H9 (cell line): ENCODE results near the gene NBEA. TPM values are rescaled to one million over a fixed set of nuclear protein-coding genes. Genes with fewer than 3 reads are reported as not detected.

ENCODE experiments used
- DNase-seq: peaks from one replicate; pipeline ENCODE4 v3.0.0-alpha.2; 2017
- H2AFZ ChIP-seq: one replicate; pipeline ENCODE4 v1.6.1; 2013; ENCODE audit warnings: mild to moderate bottlenecking, low read length, control low read depth, moderate library complexity
- H2AK5ac ChIP-seq: 2 replicates; pipeline ENCODE4 v1.6.1; 2013; ENCODE audit warnings: low read length, control low read depth, mixed read lengths; ENCODE audit not compliant: insufficient read length
- H2BK120ac ChIP-seq: one replicate; pipeline ENCODE4 v1.6.1; 2013; ENCODE audit warnings: low read depth, mild to moderate bottlenecking, low read length, control low read depth, inconsistent platforms; ENCODE audit not compliant: poor library complexity, severe bottlenecking
- H2BK12ac ChIP-seq: 2 replicates; pipeline ENCODE4 v1.6.1; 2013; ENCODE audit warnings: low read length, control low read depth, mixed read lengths, low read depth; ENCODE audit not compliant: insufficient read length
- H2BK15ac ChIP-seq: 2 replicates; pipeline ENCODE4 v1.6.1; 2013; ENCODE audit warnings: low read depth, low read length, control low read depth
- H2BK20ac ChIP-seq: one replicate; pipeline ENCODE4 v1.6.1; 2013; ENCODE audit warnings: low read depth, mild to moderate bottlenecking, low read length, control low read depth, inconsistent platforms; ENCODE audit not compliant: poor library complexity, severe bottlenecking
- H2BK5ac ChIP-seq: 2 replicates; pipeline ENCODE4 v1.6.1; 2013; ENCODE audit warnings: low read length, control low read depth, mixed read lengths; ENCODE audit not compliant: insufficient read length
- H3K14ac ChIP-seq: 2 replicates; pipeline ENCODE4 v1.6.1; 2013; ENCODE audit warnings: low read length, control low read depth; ENCODE audit not compliant: insufficient read depth
- H3K18ac ChIP-seq: 2 replicates; pipeline ENCODE4 v1.6.1; 2013; ENCODE audit warnings: low read depth, mild to moderate bottlenecking, mixed read lengths, low read length, control low read depth; ENCODE audit not compliant: insufficient read length
- H3K23ac ChIP-seq: 2 replicates; pipeline ENCODE4 v1.6.1; 2013; ENCODE audit warnings: low read length, control low read depth, mixed read lengths, low read depth; ENCODE audit not compliant: insufficient read length
- H3K23me2 ChIP-seq: 2 replicates; pipeline ENCODE4 v1.6.1; 2013; ENCODE audit warnings: low read depth, mild to moderate bottlenecking, mixed read lengths, low read length, control low read depth; ENCODE audit not compliant: insufficient read length, poor library complexity, severe bottlenecking
- H3K27ac ChIP-seq: 2 replicates; pipeline ENCODE4 v1.5.1; 2013; ENCODE audit warnings: low read length, control low read depth, mixed read lengths, low read depth; ENCODE audit not compliant: insufficient read length
- H3K27me3 ChIP-seq: 2 replicates; pipeline ENCODE4 v1.6.1; 2013; ENCODE audit warnings: low read length, control low read depth, inconsistent platforms; ENCODE audit not compliant: insufficient read depth
- H3K4ac ChIP-seq: 2 replicates; pipeline ENCODE4 v1.6.1; 2013; ENCODE audit warnings: low read depth, mild to moderate bottlenecking, control low read depth, inconsistent platforms, low read length, moderate library complexity
- H3K4me1 ChIP-seq: 2 replicates; pipeline ENCODE4 v1.6.1; 2013; ENCODE audit warnings: low read length, control low read depth, inconsistent platforms; ENCODE audit not compliant: insufficient read depth
- H3K4me2 ChIP-seq: 2 replicates; pipeline ENCODE4 v1.6.1; 2013; ENCODE audit warnings: low read length, control low read depth, mixed read lengths; ENCODE audit not compliant: insufficient read length, insufficient read depth
- H3K56ac ChIP-seq: 2 replicates; pipeline ENCODE4 v1.6.1; 2013; ENCODE audit warnings: low read depth, mild to moderate bottlenecking, mixed read lengths, low read length, control low read depth; ENCODE audit not compliant: insufficient read length
- H3K79me1 ChIP-seq: 2 replicates; pipeline ENCODE4 v1.6.1; 2013; ENCODE audit warnings: low read depth, mild to moderate bottlenecking, moderate library complexity, low read length, control low read depth, inconsistent platforms; ENCODE audit not compliant: insufficient read depth, poor library complexity, severe bottlenecking
- H3K79me2 ChIP-seq: 2 replicates; pipeline ENCODE4 v1.6.1; 2013; ENCODE audit warnings: low read length, control low read depth, inconsistent platforms; ENCODE audit not compliant: insufficient read depth
- H3K9ac ChIP-seq: 2 replicates; pipeline ENCODE4 v1.6.1; 2013; ENCODE audit warnings: low read length, control low read depth, mixed read lengths; ENCODE audit not compliant: insufficient read length; ENCODE audit errors: extremely low read depth
- H3K9me3 ChIP-seq: one replicate; pipeline ENCODE4 v1.6.1; 2013; ENCODE audit warnings: low read depth, low read length, inconsistent platforms; ENCODE audit not compliant: control insufficient read depth
- H3T11ph ChIP-seq: one replicate; pipeline ENCODE4 v1.6.1; 2013; ENCODE audit warnings: mild to moderate bottlenecking, low read length, control low read depth, inconsistent platforms
- H4K20me1 ChIP-seq: one replicate; pipeline ENCODE4 v1.6.1; 2013; ENCODE audit not compliant: control insufficient read depth, insufficient read length, insufficient read depth
- H4K5ac ChIP-seq: 2 replicates; pipeline ENCODE4 v1.6.1; 2013; ENCODE audit warnings: low read depth, mild to moderate bottlenecking, mixed read lengths, low read length, control low read depth; ENCODE audit not compliant: insufficient read length
- H4K8ac ChIP-seq: replicated peaks from 2 replicates; pipeline ENCODE4 v1.6.1; 2013; ENCODE audit warnings: low read length, control low read depth, mixed read lengths, low read depth; ENCODE audit not compliant: insufficient read length
- H4K91ac ChIP-seq: 2 replicates; pipeline ENCODE4 v1.6.1; 2013; ENCODE audit warnings: low read depth, mild to moderate bottlenecking, moderate library complexity, mixed read lengths, low read length, control low read depth; ENCODE audit not compliant: insufficient read length
- H3K27ac Mint-ChIP-seq, 3 experiments: 2 replicates in 2 of 3; 3 replicates in 1 of 3; pipeline ENCODE4 v1.8.0; 2020 to 2021; ENCODE audit warnings: mixed read lengths in 3 of 3, mild to moderate bottlenecking in 1 of 3, moderate library complexity in 1 of 3
- H3K27me3 Mint-ChIP-seq: 2 replicates; pipeline ENCODE4 v1.8.0; 2021; ENCODE audit warnings: low read depth, mild to moderate bottlenecking, moderate library complexity, mixed read lengths
- H3K36me3 Mint-ChIP-seq, 3 experiments: 2 replicates in 2 of 3; 3 replicates in 1 of 3; pipeline ENCODE4 v1.8.0; 2020 to 2021; ENCODE audit warnings: low read depth in 3 of 3, mixed read lengths in 3 of 3; ENCODE audit not compliant: insufficient read depth in 1 of 3
- H3K4me1 Mint-ChIP-seq, 2 experiments: 2 replicates each; pipeline ENCODE4 v1.8.0; 2020; ENCODE audit warnings: mixed read lengths in 2 of 2
- H3K4me3 Mint-ChIP-seq, 2 experiments: 2 replicates in 1 of 2; 3 replicates in 1 of 2; pipeline ENCODE4 v1.8.0; 2020 to 2021; ENCODE audit warnings: mild to moderate bottlenecking in 2 of 2, mixed read lengths in 2 of 2, moderate library complexity in 1 of 2
- H3K9me3 Mint-ChIP-seq, 2 experiments: 2 replicates in 1 of 2; 3 replicates in 1 of 2; pipeline ENCODE4 v1.8.0; 2020; ENCODE audit warnings: mild to moderate bottlenecking in 2 of 2, mixed read lengths in 2 of 2, moderate library complexity in 1 of 2
- WGBS: extraction: QIAGEN DNeasy Blood & Tissue Kit; methylation state at CpG from one replicate; pipeline ENCODE4 v1.1.7; 2013; ENCODE audit warnings: missing lambda C conversion rate, low lambda C conversion rate, mixed read lengths; ENCODE audit not compliant: insufficient read length; ENCODE audit errors: extremely low coverage; 5-methylcytosine and 5-hydroxymethylcytosine counted together
- total RNA-seq: library from RNA; stranded (reverse); gene quantifications from 2 replicates; pipeline ENCODE4 v1.2.1, GENCODE V29; 2021
- TF ChIP-seq, protein P1 (sequence below): fragments of 200-600 bp; sonication (generic); conservative IDR thresholded peaks from 3 replicates; pipeline ENCODE4 v1.8.0; 2021; ENCODE audit warnings: antibody characterized with exemption, mild to moderate bottlenecking

The NBEA gene
- total RNA-seq, 1 experiment from 2014 or later = 17.3 TPM

DNA sequence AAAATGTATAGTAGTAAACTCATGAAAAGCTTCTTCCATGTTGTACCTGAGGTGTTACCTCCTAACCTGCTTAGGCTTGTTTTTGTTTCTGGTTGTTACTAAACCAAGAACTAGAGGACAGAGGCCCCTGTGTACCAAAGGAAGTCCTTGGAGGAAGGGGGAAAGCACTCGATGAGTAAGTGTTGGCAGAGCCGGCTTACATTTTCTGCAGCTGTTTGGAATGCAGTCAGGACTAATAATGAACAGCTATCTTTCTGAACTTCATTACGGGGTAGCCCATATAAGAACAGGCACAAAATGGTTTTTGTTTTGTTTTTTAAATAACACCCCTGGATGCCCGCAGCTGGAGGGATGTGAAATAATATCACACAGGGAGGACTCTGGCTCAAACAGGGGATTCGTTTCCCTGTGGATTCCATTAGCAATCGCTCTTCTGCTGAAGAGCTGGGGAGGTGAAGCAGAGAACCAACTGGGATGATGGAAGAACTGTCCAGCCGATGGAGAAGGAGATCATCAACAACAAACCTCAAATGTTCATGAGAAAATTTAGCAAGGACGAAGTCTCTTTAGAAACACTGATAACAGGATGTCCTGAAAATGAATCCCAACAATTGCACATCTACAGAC, 748.6 kb downstream of the NBEA start:
- Histone ChIP-seq H3K4ac (no peak overlapping the region), H3K4me1 (no peaks in the 10 kb centered on the region), H3K4me2 (no peak overlapping the region), H3K79me1 (no peaks in the 10 kb centered on the region), H3K27me3 (no peaks in the 10 kb centered on the region), H3K9me3 (no peaks in the 10 kb centered on the region), H3K27ac (no peak overlapping the region), H3K79me2 (no peaks in the 10 kb centered on the region), H4K8ac (no peak overlapping the region), H4K20me1 (no peaks in the 10 kb centered on the region), H3K14ac (no peak overlapping the region), H3T11ph (no peak overlapping the region), H3K23ac (no peak overlapping the region), H3K18ac (no peak overlapping the region), H4K91ac (no peak overlapping the region), H3K56ac (no peak overlapping the region), H2BK5ac (no peak overlapping the region), H3K23me2 (no peaks in the 10 kb centered on the region), H2BK12ac (no peak overlapping the region), H4K5ac (no peak overlapping the region), H2AK5ac (no peak overlapping the region), H2BK15ac (no peak overlapping the region), H3K9ac (no peak overlapping the region), H2AFZ (no peak overlapping the region), H2BK120ac (no peak overlapping the region), H2BK20ac (no peak overlapping the region)
- TF ChIP-seq, protein P1, sequence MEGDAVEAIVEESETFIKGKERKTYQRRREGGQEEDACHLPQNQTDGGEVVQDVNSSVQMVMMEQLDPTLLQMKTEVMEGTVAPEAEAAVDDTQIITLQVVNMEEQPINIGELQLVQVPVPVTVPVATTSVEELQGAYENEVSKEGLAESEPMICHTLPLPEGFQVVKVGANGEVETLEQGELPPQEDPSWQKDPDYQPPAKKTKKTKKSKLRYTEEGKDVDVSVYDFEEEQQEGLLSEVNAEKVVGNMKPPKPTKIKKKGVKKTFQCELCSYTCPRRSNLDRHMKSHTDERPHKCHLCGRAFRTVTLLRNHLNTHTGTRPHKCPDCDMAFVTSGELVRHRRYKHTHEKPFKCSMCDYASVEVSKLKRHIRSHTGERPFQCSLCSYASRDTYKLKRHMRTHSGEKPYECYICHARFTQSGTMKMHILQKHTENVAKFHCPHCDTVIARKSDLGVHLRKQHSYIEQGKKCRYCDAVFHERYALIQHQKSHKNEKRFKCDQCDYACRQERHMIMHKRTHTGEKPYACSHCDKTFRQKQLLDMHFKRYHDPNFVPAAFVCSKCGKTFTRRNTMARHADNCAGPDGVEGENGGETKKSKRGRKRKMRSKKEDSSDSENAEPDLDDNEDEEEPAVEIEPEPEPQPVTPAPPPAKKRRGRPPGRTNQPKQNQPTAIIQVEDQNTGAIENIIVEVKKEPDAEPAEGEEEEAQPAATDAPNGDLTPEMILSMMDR = no peak
- DNase-seq = no peak
- WGBS = no CpG with 5 or more reads among the region's 8 CpGs
- Mint-ChIP-seq H3K36me3 (no peaks in the 10 kb centered on the region), H3K27me3 (no peaks in the 10 kb centered on the region), H3K9me3 (no peaks in the 10 kb centered on the region), H3K4me1 (0 out of 4 replicates have a peak, but pooled peaks cover 0 to 5% of the 10 kb centered on the region in 2 experiments), H3K4me3 (no peak overlapping the region), H3K27ac (no peak overlapping the region; a peak in 1 of 7 replicates)
